Mucosa of rectum (tissue), 2 donors: ENCODE results near the gene FHOD3.

ENCODE experiments used
- H3K27ac ChIP-seq, 2 donors: one replicate each; pipeline ENCODE4 v1.7.0; 2013; ENCODE audit warnings: inconsistent platforms in 2 of 2, low read depth in 2 of 2, low read length in 2 of 2
- H3K27me3 ChIP-seq, 2 donors: one replicate each; pipeline ENCODE4 v1.7.0; 2013; ENCODE audit warnings: low read length in 2 of 2; ENCODE audit not compliant: control insufficient read depth in 2 of 2, insufficient read depth in 2 of 2
- H3K36me3 ChIP-seq, 2 donors: one replicate each; pipeline ENCODE4 v1.7.0; 2013; ENCODE audit warnings: low read length in 2 of 2; ENCODE audit not compliant: control insufficient read depth in 2 of 2, insufficient read depth in 2 of 2
- H3K4me1 ChIP-seq, 2 donors: one replicate each; pipeline ENCODE4 v1.7.0; 2013; ENCODE audit warnings: low read length in 2 of 2, mild to moderate bottlenecking in 1 of 2; ENCODE audit not compliant: control insufficient read depth in 2 of 2, insufficient read depth in 2 of 2
- H3K4me3 ChIP-seq, 2 donors: one replicate each; pipeline ENCODE4 v1.7.0; 2013; ENCODE audit warnings: low read length in 2 of 2
- H3K9ac ChIP-seq, 2 donors: one replicate each; pipeline ENCODE4 v1.7.0; 2013; ENCODE audit warnings: low read length in 2 of 2, low read depth in 1 of 2, mild to moderate bottlenecking in 1 of 2
- H3K9me3 ChIP-seq, 2 donors: one replicate each; pipeline ENCODE4 v1.7.0; 2013; ENCODE audit warnings: low read length in 2 of 2; ENCODE audit not compliant: control insufficient read depth in 2 of 2
- donor health status: healthy.
- donor health status: Normal muscosa, but diverticular disease.

FHOD3 gene

DNA sequence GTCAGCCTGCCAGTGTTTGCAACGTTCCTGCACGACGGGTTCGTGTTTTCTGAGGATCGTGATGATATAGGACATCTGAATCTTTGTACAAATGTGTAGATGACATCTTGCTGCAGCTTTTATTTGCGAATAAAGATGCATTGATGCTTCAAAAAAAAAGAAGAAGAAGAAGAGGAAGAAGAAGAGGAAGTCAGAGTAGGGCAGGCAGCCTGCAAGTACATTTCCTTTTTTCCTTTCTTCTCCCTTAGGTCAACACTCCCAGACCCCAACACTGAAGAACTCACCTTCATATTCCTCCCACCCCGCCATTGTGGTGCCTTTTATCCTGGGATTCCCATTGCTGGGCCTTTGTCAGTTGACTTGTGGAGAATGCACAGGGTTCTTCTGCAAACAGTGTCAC, 91.5 kb downstream of the FHOD3 start:
- Histone ChIP-seq H3K4me1 (no peaks in the 10 kb centered on the region), H3K4me3 (no peak overlapping the region), H3K9me3 (no peaks in the 10 kb centered on the region)

DNA sequence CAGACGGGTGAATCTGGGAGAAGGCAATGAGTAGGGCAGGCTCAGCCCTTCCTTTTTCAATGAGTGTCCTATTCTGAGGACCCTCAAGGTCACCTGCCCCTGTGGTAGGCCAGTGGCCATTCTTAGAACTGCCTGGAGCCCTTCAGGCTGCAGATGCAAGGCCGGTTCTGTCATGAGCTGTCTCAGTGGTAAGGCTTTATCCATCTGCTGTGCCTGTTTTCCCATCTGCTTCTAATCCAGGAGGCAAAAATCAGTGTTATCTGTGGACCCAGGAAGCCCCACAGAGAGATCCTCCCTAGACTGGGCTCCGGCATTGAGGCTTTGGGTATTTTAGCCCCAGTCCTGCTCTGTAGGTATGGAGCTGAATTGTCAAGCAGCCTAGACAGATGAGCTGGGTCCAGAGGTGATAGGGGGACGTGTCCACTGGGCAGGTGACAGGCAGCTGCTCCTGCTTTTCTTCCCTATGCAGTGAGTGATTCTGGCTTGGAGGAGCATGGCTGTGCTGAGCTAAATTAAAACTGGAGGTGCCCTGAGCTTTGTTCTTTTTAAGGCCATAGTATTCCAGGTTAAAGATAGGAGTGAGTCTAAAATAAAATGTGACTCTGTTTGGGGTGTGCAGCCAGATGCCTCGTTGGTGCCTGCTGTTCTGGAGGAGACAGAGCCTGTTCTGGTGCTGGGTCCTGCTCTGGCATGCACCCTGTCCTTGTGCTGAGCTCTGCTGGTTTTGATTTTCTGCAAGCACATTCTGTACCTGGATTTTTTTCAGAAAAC, 92.5 kb downstream of the FHOD3 start:
- Histone ChIP-seq H3K9me3 (no peaks in the 10 kb centered on the region), H3K36me3 (no peaks in the 10 kb centered on the region), H3K9ac (no peak overlapping the region), H3K4me1 (no peaks in the 10 kb centered on the region), H3K27me3 (no peaks in the 10 kb centered on the region), H3K27ac (no peak overlapping the region), H3K4me3 (no peak overlapping the region)

More for the DNA sequence above, 91.5 kb downstream of the FHOD3 start:
- Histone ChIP-seq H3K36me3 (no peaks in the 10 kb centered on the region), H3K9ac (no peak overlapping the region), H3K27ac (no peak overlapping the region), H3K27me3 (no peaks in the 10 kb centered on the region)

DNA sequence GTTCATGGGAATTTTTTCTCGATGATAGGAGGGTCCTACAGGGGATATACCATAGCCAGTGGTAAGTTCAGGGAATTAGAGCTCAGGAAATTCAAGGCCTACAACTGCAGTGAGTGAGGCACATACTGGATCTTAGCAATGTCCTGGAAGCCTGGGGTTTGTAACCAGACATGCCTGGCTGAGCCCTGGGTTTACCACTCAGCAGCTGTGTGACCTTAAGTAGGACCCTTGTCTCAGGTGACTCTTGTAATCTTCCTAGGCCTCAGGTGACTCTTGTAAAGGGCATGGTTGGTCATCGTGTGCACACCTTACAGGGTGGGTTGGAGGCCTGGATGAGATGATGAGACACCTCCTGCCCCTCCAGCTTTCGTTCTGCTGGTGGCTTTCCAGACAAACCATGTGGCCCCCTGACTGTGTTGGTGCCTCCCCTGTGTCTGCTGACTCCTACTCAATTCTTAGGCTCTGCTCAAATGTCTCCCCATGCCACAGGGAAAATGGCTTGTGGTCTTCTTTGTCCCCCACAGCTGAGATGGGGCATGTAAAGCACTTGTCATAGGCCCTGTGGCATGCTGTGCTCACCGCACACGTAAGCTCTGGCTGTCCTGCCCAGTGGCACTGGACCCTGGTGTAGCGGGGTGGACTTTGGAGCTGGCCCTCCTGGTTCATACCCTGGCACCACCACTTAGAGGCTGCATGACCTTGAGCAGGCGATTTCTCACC, 94.1 kb downstream of the FHOD3 start:
- Histone ChIP-seq H3K36me3 (no peaks in the 10 kb centered on the region), H3K9ac (no peak overlapping the region), H3K9me3 (no peaks in the 10 kb centered on the region), H3K27me3 (no peaks in the 10 kb centered on the region), H3K27ac (no peak overlapping the region), H3K4me1 (no peaks in the 10 kb centered on the region), H3K4me3 (no peak overlapping the region)

DNA sequence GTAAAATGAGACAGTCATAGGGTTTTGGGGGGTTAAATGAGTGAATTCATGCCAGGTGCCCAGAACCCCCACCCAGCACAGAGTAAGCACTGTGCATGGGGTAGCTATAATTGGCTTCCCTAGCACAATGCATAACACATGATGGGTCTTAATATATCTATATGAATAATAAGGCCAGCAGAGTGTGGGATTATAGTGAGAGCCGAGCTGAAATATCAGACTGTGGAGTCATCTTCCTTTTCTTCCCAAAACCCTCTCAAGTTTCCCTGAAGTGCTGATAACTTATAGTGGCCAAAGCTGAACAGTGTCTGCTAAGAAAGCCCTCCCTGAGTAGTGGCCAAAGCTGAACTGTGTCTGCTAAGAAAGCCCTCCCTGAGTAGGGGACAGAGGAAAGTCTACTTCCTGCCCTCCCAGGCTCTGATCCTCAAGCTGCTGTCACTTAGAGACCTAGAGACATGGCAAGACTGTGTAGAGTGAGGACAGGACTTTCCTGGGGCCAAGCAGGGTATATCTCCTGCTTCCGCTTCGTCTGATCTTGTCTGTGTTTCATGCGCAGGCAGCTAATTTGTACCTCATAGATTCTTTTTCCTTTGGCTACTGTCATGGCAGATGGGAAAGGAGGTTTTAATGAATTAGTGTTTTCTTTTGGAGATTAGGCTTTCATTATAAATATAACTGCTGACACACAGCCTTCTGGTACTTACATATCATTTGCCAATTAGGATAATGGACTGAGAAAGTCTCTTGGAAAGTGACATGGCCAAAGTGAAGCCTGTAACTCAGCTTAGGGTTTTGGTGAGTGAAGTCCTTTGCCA, 94.9 kb downstream of the FHOD3 start:
- H3K4me3 ChIP-seq = no peak overlapping the region
- no peaks in the 10 kb centered on the region for H3K4me1 ChIP-seq
- H3K27me3 ChIP-seq = no peaks in the 10 kb centered on the region
- no peaks in the 10 kb centered on the region for H3K36me3 ChIP-seq
- no peak overlapping the region for H3K9ac ChIP-seq
- H3K9me3 ChIP-seq = no peaks in the 10 kb centered on the region
- H3K27ac ChIP-seq = no peak overlapping the region

DNA sequence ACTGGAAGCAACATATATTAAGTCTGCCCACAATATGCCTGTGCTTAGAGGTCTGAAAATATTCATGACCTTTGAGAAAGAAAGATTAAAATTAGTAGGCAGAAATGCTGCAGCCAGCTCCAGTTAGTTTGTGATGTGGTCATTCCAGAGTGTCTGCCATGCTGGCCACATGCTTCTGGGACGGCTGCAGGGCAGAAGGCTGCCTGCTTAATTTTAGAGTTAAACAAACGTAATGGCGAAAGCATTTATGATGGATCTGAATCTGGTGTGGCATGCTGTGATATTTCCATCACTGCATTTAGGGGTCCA, 95.4 kb downstream of the FHOD3 start:
- no peak overlapping the region for H3K27ac ChIP-seq
- no peak overlapping the region for H3K9ac ChIP-seq
- no peaks in the 10 kb centered on the region for H3K4me1 ChIP-seq
- H3K27me3 ChIP-seq = no peaks in the 10 kb centered on the region
- H3K9me3 ChIP-seq = no peaks in the 10 kb centered on the region
- H3K4me3 ChIP-seq = no peak overlapping the region
- H3K36me3 ChIP-seq = no peaks in the 10 kb centered on the region

DNA sequence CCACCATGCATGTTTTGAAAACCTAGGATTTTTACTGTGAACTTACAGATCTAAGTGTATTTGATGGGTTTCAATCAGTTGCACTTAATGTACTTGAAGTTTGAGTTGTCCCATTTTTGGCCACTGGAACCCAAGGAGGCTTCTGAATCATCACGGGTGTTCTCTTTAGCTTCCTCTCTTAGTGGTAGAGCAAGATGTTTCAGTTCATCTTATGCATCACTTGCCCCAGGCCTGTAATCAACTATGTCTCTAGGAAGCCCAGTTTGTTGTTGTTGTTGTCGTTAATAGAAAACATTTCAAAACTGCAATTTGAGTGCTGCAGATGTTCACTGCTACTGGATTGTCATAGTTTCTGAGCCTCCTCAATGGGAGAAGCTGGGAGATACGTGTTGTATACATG, 97.0 kb downstream of the FHOD3 start:
- no peaks in the 10 kb centered on the region for H3K4me1 ChIP-seq
- no peak overlapping the region for H3K27ac ChIP-seq
- no peaks in the 10 kb centered on the region for H3K9me3 ChIP-seq
- no peak overlapping the region for H3K4me3 ChIP-seq
- H3K9ac ChIP-seq = no peak overlapping the region
- no peaks in the 10 kb centered on the region for H3K36me3 ChIP-seq
- no peaks in the 10 kb centered on the region for H3K27me3 ChIP-seq

DNA sequence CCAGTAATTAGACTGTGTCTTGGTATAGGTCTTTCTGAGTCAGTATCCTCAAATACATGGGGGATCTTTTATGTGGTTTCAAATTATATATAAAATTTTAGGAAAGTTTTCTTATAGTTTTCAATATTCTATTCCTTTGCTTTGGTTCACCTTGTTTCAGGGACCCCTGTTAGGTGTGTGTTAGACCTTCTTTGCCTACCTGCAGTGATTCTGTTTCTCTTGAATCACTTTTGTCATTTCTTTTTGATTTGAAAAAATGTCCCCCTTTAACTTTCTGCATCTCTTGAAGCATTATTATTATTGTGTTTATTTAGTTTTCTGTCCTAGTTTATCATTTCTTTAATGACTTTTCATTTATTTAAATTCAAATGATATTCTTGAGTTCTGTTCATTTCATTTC, 98.7 kb downstream of the FHOD3 start:
- Histone ChIP-seq H3K4me3 (no peak overlapping the region), H3K9me3 (no peaks in the 10 kb centered on the region), H3K4me1 (no peaks in the 10 kb centered on the region), H3K9ac (no peak overlapping the region), H3K36me3 (no peaks in the 10 kb centered on the region), H3K27ac (no peak overlapping the region), H3K27me3 (no peaks in the 10 kb centered on the region)

DNA sequence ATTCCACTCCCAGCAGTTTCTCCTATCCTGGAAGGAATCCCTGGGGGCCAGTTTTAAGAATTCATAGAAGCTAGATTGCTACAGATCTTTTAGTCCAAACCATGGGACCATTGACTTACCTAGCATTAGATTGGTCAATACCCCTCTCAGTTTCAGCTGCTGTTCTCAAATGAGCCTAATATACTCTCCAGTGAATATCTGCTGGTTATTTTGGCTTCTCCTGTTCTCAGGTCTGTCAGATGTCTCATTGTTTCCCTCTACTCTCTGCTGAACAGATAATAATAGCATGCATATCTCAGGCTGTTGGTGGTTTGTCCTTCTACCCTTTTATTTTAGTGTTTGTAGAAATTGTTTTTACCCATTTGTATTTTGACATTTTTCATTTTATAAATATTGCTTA, 99.5 kb downstream of the FHOD3 start:
- Histone ChIP-seq H3K27me3 (no peaks in the 10 kb centered on the region), H3K9me3 (no peaks in the 10 kb centered on the region), H3K9ac (no peak overlapping the region), H3K4me1 (no peaks in the 10 kb centered on the region), H3K4me3 (no peak overlapping the region), H3K36me3 (no peaks in the 10 kb centered on the region), H3K27ac (no peak overlapping the region)

DNA sequence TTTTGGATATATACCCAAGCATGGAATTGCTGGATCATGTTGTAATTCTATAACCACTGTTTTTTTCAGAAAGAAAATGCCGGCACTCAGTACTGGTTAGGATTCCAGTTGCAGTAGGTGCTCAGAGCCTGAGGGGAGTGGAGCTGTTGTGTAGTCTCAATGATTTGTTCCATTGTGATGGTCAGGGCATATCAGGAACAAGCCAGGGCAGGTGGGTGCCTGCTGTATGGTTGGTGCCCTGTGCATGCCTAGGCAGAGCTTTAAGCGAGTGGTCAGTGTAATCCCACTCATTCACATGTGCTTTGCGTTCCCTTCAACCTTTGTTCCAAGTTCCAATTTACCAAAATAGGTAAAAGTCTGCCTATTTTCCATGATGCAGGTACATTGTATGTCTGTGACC, 100.9 kb downstream of the FHOD3 start:
- Histone ChIP-seq H3K36me3 (no peaks in the 10 kb centered on the region), H3K27me3 (no peaks in the 10 kb centered on the region), H3K4me3 (no peak overlapping the region), H3K4me1 (no peaks in the 10 kb centered on the region), H3K9ac (no peak overlapping the region), H3K27ac (no peak overlapping the region), H3K9me3 (no peaks in the 10 kb centered on the region)

DNA sequence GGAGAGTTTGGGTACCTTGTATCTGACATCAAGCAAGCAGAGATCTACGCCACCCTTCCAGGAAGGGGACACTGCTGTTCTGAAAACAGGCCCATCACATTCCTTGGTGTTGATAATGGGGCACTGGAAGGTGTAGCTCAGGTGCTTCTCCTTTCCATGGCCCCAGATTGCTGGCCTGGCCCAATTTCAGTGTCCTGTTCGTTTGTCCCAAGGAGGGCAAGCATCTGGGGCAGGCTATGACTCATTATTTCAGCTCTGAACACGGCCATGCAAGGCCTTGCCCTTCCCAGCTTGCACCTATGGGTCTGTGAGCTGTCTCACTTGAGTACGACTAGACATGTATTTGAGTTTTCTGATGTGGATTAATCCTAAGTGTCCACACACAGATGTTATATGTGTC, 101.5 kb downstream of the FHOD3 start:
- Histone ChIP-seq H3K27ac (no peak overlapping the region), H3K9ac (no peak overlapping the region), H3K4me3 (no peak overlapping the region), H3K36me3 (no peaks in the 10 kb centered on the region), H3K4me1 (no peaks in the 10 kb centered on the region), H3K27me3 (no peaks in the 10 kb centered on the region), H3K9me3 (no peaks in the 10 kb centered on the region)
